GM10847 (cell line): ENCODE measurements around the gene TAC3.

Experiments
- POLR2A ChIP-seq: IDR thresholded peaks from 2 replicates; pipeline ENCODE4 v1.6.1; 2011; ENCODE audit not compliant: insufficient read length; ENCODE audit errors: extremely low read depth

The TAC3 gene

GRCh38 chr12:56980268-56980667 lies 36.1 kb downstream of the TAC3 start:
- TF ChIP-seq POLR2A, result no peak

DNA sequence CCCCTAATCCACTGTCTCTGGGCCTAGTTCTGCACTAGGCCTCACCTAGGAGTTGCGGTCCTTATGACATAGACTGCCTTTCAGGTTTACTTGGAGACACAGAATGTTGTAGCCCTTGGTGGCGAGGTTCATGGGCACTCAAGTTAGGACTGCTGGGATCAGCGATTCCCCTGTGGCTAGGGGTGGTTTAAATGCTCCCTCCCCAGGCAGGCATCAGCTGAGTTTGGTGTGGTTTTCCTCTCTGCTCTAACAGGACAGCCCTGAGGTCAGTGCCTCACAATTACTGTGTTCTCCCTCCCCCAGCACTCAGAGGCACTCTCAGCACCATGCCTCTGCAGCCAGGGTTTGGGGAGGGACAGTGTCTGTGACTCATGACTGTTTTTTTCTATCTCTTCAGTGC lies 36.7 kb downstream of the TAC3 start:
- no peak for TF ChIP-seq POLR2A

DNA sequence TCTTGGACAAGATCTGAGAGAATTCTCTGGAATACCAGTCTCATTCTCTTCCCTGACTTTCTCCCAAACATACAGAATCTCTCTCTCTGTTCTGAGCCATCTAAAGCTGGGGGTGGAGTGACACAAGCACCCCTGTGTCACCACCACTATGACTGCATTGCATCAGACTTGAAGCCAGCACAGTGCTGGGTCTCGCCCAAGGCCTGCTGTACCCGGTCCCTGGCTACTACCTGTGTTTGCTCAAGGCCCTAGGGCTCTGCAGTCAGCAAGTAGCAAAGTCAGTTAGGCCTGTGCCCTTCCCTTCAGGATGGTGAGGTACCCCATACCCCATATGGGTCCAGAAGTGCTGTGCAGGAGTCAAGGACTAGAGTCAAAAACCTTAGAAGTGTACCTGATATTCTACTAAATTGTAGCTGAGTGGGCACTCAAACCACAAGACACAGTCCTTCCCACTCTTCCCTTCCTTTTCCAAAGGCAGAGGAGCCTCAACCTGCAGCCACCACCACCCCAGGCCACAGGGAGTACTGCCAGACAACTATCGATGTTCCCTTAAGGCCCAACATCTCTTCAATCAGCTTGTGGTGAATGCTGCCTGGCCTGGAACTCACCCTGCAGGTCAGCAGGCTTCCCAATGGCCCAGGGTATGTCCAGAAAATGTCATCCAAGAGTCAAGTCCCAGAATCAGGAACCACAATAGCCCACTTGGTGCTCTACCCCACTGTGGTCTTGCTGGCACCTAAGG lies 37.8 kb downstream of the TAC3 start:
- no peak for TF ChIP-seq POLR2A
